ENCODE results near the gene MUC5AC.

The MUC5AC gene

DNA sequence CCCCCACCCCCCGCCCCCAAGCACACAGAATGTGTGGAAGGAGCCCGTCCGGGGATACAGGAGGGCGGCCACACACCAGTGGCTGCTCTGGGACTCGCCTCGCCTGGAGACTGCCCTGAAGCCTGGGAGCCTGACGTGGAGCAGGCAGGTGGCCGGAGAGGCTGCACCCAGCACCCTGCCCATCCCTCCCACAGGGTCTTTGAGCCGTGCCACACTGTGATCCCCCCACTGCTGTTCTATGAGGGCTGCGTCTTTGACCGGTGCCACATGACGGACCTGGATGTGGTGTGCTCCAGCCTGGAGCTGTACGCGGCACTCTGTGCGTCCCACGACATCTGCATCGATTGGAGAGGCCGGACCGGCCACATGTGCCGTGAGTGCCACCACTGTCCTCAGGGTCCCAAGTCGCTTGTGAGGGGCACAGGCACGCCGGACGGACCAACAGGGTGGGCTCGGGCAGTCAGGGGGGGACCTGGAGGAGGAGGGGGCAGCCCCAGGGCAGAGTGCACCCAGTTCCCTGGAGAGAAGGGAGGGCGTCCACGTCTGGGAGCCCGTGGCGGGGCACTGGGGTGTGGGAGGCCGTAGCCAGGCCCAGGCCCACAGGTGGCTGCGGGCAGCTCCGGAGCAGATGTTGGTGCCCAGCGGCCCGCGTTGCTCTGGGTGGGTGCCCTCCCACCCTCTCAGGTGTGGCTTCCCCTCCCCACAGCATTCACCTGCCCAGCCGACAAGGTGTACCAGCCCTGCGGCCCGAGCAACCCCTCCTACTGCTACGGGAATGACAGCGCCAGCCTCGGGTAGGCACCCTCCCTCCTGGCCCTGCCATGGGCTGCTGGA lies 38.1 kb downstream of the MUC5AC start:
- no peak for DNase-seq (ENCODE audit: low read depth in 2 of 3, low spot score in 1 of 3)

- no peak for DNase-seq (ENCODE audit: low read depth in 2 of 3, low spot score in 1 of 3)
Observed at GRCh38 chr11:1196516-1197391, 39.0 kb downstream of the MUC5AC start.

DNA sequence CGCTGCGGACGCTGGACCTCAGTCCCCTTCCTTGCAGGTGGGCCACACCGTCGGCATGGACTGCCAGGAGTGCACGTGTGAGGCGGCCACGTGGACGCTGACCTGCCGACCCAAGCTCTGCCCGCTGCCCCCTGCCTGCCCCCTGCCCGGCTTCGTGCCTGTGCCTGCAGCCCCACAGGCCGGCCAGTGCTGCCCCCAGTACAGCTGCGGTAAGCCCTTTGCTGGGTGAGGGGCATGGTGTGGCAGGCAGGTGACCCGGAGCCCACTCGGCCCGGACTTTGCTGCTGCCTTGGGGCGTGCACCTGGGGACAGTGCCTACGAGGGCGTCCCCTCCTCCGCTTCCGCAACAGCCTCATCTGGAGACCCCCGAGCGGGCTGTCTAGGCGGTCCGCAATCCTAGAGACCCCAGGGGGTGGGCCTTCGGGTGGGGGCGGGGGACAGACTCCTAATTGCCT lies 39.7 kb downstream of the MUC5AC start:
- no peak for DNase-seq (ENCODE audit: low read depth in 2 of 3, low spot score in 1 of 3)

DNA sequence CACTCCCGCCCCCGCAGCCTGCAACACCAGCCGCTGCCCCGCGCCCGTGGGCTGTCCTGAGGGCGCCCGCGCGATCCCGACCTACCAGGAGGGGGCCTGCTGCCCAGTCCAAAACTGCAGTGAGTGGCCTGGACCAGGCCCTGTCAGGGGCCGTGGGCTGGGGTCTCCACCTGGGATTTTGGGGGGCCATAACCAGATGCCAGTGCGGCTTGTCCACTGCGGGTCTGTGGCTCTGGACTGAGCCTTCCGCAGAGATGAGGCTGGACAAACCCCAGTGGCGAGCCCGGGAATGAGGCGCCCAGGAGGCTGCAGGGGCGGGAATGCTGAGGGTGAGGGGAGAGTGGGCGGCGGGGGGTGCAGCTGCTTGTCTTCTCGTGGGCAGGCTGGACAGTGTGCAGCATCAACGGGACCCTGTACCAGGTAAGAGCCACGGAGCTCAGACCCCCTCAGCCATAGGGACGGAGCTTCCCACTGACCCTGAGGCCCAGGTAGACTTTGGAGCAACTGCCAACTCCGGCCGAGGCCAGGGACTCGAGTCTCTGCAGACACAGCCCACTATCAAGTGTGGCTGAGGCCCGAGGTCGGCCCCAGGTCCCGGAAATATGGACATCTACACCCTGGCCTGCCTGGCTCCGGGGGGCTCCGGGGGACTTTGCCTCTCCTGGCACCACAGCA lies 40.3 kb downstream of the MUC5AC start:
- no peak for DNase-seq (ENCODE audit: low read depth in 2 of 3, low spot score in 1 of 3)

DNA sequence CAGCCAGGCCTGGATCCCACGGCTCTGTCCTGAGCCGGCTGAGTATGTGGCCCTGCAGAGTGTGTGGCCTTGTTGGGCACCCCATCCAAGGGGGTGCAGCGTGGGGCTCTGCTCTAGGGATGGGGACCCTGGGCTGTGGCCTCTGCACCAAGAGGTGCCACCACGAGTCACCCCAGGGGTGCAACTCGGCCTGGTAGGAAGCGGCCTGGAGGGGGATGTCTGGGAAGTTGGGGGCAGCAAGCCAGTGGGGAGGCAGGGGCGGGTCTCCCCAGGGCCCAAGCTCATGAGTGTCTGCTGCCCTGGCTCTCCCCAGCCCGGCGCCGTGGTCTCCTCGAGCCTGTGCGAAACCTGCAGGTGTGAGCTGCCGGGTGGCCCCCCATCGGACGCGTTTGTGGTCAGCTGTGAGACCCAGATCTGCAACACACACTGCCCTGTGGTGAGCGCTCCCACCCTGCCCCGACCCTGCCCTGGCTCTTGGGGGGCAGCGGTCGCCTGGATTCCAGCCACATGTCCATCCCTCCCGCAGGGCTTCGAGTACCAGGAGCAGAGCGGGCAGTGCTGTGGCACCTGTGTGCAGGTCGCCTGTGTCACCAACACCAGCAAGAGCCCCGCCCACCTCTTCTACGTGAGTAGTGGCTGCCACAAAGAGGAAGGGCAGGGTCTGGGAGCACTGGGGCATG lies 40.9 kb downstream of the MUC5AC start:
- DNase-seq (ENCODE audit: low read depth in 2 of 3, low spot score in 1 of 3): no peak

- DNase-seq (ENCODE audit: low read depth in 2 of 3, low spot score in 1 of 3): no peak
Observed at GRCh38 chr11:1199241-1199750, 41.5 kb downstream of the MUC5AC start.

GRCh38 chr11:1199751-1200610 lies 42.2 kb downstream of the MUC5AC start:
- no peak for DNase-seq (ENCODE audit: low read depth in 2 of 3, low spot score in 1 of 3)

- DNase-seq (ENCODE audit: low read depth in 2 of 3, low spot score in 1 of 3): no peak
Observed at GRCh38 chr11:1200611-1201191, 42.9 kb downstream of the MUC5AC start.

- no peak for DNase-seq (ENCODE audit: low read depth in 2 of 3, low spot score in 1 of 3)
Observed at GRCh38 chr11:1201395-1202153, 43.8 kb downstream of the MUC5AC start.

DNA sequence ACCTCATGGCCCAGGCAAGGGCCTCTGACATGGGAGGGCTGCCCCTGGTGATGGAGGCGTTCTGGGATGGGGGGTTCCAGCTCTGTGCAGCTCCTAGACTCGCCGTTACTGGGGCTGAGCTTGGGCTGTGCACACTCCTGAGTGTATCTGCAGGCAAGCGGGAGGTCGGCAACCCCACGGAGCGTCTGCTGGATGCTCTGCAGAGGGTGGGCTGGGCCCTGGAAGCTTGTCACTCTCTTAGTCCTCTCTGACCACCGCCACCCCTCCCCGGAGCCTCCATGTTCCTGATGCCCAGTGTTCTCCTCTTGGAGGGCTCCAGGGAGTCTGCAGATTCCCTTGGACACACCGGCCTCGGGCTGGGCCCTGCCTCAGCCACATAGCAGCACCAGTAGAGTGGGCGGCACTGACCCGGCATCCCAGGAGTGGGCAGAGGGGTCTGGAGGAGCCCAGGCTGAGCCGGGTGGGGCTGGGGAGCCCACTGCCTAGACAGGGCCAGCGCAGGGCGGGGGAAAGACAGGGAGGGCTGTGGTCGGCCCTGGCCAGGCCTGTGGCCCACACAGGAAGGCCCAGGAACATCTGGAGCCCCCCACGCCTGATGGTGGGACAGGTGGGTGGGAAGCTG lies 44.5 kb downstream of the MUC5AC start:
- peak in 1 of 3 donors; percentile 3 for DNase-seq (ENCODE audit: low read depth in 2 of 3, low spot score in 1 of 3)

DNA sequence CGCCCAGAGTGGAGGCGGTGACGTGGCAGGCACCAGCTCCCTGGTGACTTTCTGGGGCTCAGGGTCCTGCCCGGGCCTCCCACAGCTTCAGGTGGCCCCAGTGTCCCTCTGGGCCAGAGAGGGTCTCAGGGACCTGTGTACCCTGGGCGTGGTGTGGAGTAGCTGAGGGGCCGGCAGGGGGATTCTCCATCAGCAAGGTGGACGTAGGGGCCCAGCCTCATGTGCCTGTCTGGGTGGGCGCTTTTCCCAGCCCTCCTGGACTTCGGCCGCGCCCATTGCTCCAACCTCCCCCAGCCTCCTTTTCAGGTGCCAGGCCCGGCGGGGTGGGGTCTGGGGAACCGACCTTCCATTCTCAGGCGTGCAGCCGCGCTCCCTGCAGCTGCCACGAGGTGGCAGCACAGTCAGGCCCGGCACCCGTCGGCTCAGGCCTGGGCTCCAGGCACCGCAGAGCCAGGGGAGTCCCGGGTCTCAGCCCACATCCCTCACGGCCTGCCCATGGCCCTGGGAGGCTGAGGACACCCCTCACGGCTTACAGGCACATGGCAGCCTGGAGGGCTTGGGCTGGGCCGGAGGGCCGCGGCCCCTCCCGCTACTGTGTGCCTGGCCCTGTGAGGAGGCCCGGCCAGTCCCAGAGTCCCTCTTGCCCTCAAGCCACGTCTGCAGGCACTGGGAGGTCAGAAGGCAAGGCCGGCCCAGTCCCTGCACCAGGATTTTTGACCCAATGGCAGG lies 45.2 kb downstream of the MUC5AC start:
- peak; percentile 39 to 52 (median 39) for DNase-seq (ENCODE audit: low read depth in 2 of 3, low spot score in 1 of 3)

DNA sequence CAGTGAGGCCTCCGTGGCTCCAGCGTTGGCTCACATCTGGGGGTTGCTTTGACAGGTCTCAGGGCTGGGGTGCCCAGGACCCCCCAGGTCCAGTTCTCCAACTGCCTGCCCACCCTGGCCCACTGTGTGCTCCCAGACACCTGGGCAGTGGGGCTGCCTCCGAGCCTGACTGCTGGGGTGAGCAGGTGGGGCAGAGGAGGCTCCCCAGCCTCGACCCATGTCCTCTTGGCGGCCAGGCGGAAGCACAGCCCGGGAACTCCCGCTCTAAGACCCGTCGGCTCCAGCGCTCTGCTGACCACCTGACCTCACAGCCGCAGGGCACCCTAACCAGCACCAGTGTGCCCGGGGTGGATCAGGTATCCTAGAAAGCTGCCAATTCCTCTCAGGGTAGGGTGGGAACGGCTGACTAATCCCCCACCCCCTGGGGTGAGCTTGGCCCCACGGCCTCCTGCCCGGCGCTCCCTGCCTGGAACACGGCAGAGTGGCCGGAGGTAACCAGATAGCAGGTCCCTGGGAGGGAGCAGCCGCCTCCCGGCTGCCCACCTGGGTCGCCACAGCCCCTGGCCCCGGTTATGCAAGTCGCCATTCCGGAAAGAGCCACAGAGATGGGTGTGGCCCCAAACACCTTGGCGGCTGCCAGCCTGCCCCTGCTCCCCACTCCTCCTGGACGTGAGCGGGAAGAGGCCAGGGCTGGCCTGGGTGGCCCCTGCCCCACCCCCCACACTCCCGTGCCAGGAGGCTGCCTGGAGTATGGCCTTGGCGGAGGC lies 45.9 kb downstream of the MUC5AC start:
- DNase-seq (ENCODE audit: low read depth in 2 of 3, low spot score in 1 of 3): no peak

- DNase-seq (ENCODE audit: low read depth in 2 of 3, low spot score in 1 of 3): no peak
Observed at GRCh38 chr11:1204381-1205101, 46.8 kb downstream of the MUC5AC start.

- no peak for DNase-seq (ENCODE audit: low read depth in 2 of 3, low spot score in 1 of 3)
Observed at GRCh38 chr11:1205121-1205986, 47.6 kb downstream of the MUC5AC start.

GRCh38 chr11:1205987-1206331 lies 48.2 kb downstream of the MUC5AC start:
- no peak for DNase-seq (ENCODE audit: low read depth in 2 of 3, low spot score in 1 of 3)

Measured in stimulated activated CD4-positive, alpha-beta T cell treated with anti-CD3 and anti-CD28 coated beads, Interleukin-12 subunit alpha, Interleukin-12 subunit beta, amount 100 ng/mL, for 48 hours (primary cell).